Thyroid gland (tissue), 4 donors: ENCODE measurements around the gene SLC22A3.

Source experiments
- CTCF ChIP-seq, 6 experiments: fragments of 200-600 bp in 3 of 6; fragments of 450-650 bp in 3 of 6; sonication (generic) in 3 of 6; IDR thresholded peaks; one replicate each; pipeline ENCODE4 v1.5.1; 2016 to 2019; ENCODE audit warnings: antibody characterized with exemption in 6 of 6, mild to moderate bottlenecking in 2 of 6, inconsistent platforms in 1 of 6, moderate library complexity in 1 of 6
- POLR2A ChIP-seq, 2 donors: fragments of 450-650 bp; IDR thresholded peaks; one replicate each; pipeline ENCODE4 v1.6.1; 2017; ENCODE audit warnings: antibody characterized with exemption in 2 of 2, mild to moderate bottlenecking in 2 of 2, moderate library complexity in 1 of 2

DNA sequence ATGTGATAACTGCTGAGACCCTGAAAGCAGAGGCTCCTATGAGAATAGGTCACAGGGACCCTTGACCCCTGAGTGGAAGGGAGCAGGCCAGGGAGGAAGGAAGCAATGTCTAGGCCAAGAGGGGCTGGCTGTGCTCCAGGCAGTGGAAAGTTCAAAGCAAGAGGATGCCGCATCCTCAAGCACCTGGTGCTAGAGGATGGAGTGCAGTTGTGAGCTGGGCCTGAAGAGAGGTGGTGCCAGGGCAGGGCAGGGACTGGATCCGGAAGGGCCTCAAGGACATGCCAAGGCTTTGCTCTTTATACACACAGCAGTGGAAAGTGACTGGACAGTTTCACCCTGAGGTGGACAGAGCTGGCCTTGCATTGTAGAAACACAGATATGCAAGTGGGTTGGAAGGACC is 97.0 kb downstream of the SLC22A3 start:
- TF ChIP-seq CTCF (IDR thresholded peaks at IDR 0.05) (no peak), POLR2A (IDR thresholded peaks at IDR 0.05) (no peak)
